ENCODE measurements around the gene MCC.

MCC gene

GRCh38 chr5:113320273-113320780 is 167.9 kb downstream of the MCC start:
- no peak overlapping the region for H3K4me3 ChIP-seq (ENCODE audit: low read depth, low read length)
- DNase-seq (ENCODE audit: low read depth) = no peak
- no peak for TF ChIP-seq CTCF (IDR thresholded peaks at IDR 0.05; ENCODE audit: control insufficient read depth, extremely low read depth, insufficient read depth)

- TF ChIP-seq CTCF (IDR thresholded peaks at IDR 0.05; ENCODE audit: control insufficient read depth, extremely low read depth, insufficient read depth) = no peak
- H3K4me3 ChIP-seq (ENCODE audit: low read depth, low read length) = no peak overlapping the region
- no peak for DNase-seq (ENCODE audit: low read depth)
Observed at GRCh38 chr5:113319256-113320053, 168.8 kb downstream of the MCC start.

- H3K4me3 ChIP-seq (ENCODE audit: low read depth, low read length) = no peak overlapping the region
- no peak for TF ChIP-seq CTCF (IDR thresholded peaks at IDR 0.05; ENCODE audit: control insufficient read depth, extremely low read depth, insufficient read depth)
- no peak for DNase-seq (ENCODE audit: low read depth)
Observed at GRCh38 chr5:113317636-113318035, 170.6 kb downstream of the MCC start.

DNA sequence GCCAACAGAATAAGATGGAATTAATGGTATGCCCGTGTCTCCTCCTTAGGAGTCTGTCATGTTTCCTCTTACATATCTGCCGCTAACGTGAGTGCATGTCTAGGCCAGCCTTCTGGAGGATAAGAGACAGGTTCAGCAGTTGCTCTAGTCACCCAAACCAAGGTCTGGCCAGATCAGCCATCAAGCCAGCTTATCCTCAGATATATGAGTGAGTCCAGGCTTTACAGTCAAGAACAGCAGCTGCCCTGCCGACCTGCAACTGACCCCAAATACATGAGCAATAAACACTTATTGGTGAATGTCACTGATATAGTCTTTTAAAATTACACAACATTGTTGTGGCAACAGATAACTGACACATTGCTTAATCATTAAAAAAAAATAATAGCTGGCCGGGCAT is 177.0 kb downstream of the MCC start:
- no peak for TF ChIP-seq CTCF (IDR thresholded peaks at IDR 0.05; ENCODE audit: control insufficient read depth, extremely low read depth, insufficient read depth)

GRCh38 chr5:113302120-113302519 is 186.1 kb downstream of the MCC start:
- no peak overlapping the region for H3K4me3 ChIP-seq (ENCODE audit: low read depth, low read length)
- TF ChIP-seq CTCF (IDR thresholded peaks at IDR 0.05; ENCODE audit: control insufficient read depth, extremely low read depth, insufficient read depth) = no peak
- no peak for DNase-seq (ENCODE audit: low read depth)

More for the DNA sequence above, 177.0 kb downstream of the MCC start:
- no peak overlapping the region for H3K4me3 ChIP-seq (ENCODE audit: low read depth, low read length)
- no peak for DNase-seq (ENCODE audit: low read depth)

GRCh38 chr5:113299591-113299990 is 188.7 kb downstream of the MCC start:
- no peak overlapping the region for H3K4me3 ChIP-seq (ENCODE audit: low read depth, low read length)
- no peak for DNase-seq (ENCODE audit: low read depth)
- no peak for TF ChIP-seq CTCF (IDR thresholded peaks at IDR 0.05; ENCODE audit: control insufficient read depth, extremely low read depth, insufficient read depth)

DNA sequence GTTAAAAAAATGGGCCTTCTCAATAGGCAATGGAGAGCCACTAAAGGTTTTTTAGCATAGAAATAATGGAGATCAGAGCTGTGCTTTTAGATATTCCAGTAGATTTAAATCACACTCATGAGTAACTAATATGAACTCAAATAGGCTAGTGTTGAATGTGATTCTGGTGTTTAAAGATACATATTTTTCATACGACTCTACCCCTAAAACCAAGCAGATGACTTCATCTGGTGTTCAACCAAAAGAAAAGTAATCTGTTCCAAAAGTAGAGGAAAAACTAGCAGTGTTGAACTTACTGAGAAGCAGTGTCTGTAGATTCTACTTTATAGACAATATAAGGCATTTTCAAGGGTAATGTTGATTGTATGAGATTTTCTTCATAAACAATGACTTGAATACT is 191.6 kb downstream of the MCC start:
- no peak for DNase-seq (ENCODE audit: low read depth)
- H3K4me3 ChIP-seq (ENCODE audit: low read depth, low read length) = no peak overlapping the region
- TF ChIP-seq CTCF (IDR thresholded peaks at IDR 0.05; ENCODE audit: control insufficient read depth, extremely low read depth, insufficient read depth) = no peak
